H1 (cell line): ENCODE data around the gene OTOL1.

Experiments
- CHD2 ChIP-seq: IDR thresholded peaks from 2 replicates; pipeline ENCODE4 v1.6.1; 2012; ENCODE audit warnings: low read length, improper control_type of control experiment
- EGR1 ChIP-seq: IDR thresholded peaks from 2 replicates; pipeline ENCODE4 v1.6.1; 2011; ENCODE audit warnings: low read depth, low read length, borderline replicate concordance
- EP300 ChIP-seq, 2 experiments: IDR thresholded peaks; 1 replicate in 1 of 2; 2 replicates in 1 of 2; pipeline ENCODE4 v1.6.1; 2011 to 2012; ENCODE audit warnings: low read depth in 2 of 2, low read length in 2 of 2, mild to moderate bottlenecking in 2 of 2, borderline replicate concordance in 1 of 2, inconsistent platforms in 1 of 2, moderate library complexity in 1 of 2
- GABPA ChIP-seq: IDR thresholded peaks from 2 replicates; pipeline ENCODE4 v1.6.1; 2011; ENCODE audit warnings: mild to moderate bottlenecking, low read length, moderate library complexity, borderline replicate concordance; ENCODE audit not compliant: insufficient read depth
- HDAC2 ChIP-seq, 2 experiments: fragments of 300-600 bp in 1 of 2; sonication (generic) in 1 of 2; IDR thresholded peaks; 2 replicates each; pipeline ENCODE4 v1.6.1; 2011 to 2012; ENCODE audit warnings: low read depth in 2 of 2, low read length in 2 of 2, mild to moderate bottlenecking in 2 of 2, moderate library complexity in 2 of 2, borderline replicate concordance in 1 of 2, inconsistent platforms in 1 of 2
- NANOG ChIP-seq: IDR thresholded peaks from 2 replicates; pipeline ENCODE4 v1.6.1; 2011; ENCODE audit warnings: low read length, low read depth, mild to moderate bottlenecking, inconsistent platforms; ENCODE audit not compliant: insufficient read depth, poor library complexity, severe bottlenecking
- POLR2A ChIP-seq, 2 experiments: IDR thresholded peaks; 1 replicate in 1 of 2; 2 replicates in 1 of 2; pipeline ENCODE4 v1.6.1; 2011; ENCODE audit warnings: low read depth in 2 of 2, low read length in 2 of 2, mild to moderate bottlenecking in 2 of 2; ENCODE audit errors: control extremely low read depth in 1 of 2
- TAF1 ChIP-seq: IDR thresholded peaks from 2 replicates; pipeline ENCODE4 v1.6.1; 2011; ENCODE audit warnings: mild to moderate bottlenecking, low read depth, low read length
- TF ChIP-seq, protein P1 (sequence below), 3 experiments: IDR thresholded peaks; 1 replicate in 2 of 3; 2 replicates in 1 of 3; pipeline versions ENCODE4 v1.5.1 to v1.6.1; 2011; ENCODE audit warnings: low read length in 3 of 3, mild to moderate bottlenecking in 3 of 3, inconsistent platforms in 2 of 3, low read depth in 1 of 3, moderate library complexity in 1 of 3; ENCODE audit not compliant: insufficient read depth in 1 of 3; ENCODE audit errors: control extremely low read depth in 1 of 3
- TF ChIP-seq, protein P2 (sequence below): IDR thresholded peaks from 2 replicates; pipeline ENCODE4 v1.6.1; 2012; ENCODE audit warnings: inconsistent platforms

DNA sequence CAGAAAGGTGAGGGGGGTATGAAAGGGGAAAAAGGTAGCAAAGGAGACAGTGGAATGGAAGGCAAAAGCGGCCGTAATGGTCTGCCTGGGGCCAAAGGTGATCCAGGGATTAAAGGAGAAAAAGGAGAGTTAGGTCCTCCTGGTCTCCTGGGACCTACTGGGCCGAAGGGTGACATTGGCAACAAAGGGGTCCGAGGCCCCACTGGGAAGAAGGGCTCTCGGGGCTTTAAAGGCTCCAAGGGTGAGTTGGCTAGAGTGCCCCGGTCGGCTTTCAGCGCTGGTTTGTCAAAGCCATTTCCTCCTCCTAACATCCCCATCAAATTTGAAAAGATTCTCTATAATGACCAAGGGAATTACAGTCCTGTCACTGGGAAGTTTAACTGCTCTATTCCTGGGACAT, 6.7 kb downstream of the OTOL1 start:
- TF ChIP-seq, protein P1, sequence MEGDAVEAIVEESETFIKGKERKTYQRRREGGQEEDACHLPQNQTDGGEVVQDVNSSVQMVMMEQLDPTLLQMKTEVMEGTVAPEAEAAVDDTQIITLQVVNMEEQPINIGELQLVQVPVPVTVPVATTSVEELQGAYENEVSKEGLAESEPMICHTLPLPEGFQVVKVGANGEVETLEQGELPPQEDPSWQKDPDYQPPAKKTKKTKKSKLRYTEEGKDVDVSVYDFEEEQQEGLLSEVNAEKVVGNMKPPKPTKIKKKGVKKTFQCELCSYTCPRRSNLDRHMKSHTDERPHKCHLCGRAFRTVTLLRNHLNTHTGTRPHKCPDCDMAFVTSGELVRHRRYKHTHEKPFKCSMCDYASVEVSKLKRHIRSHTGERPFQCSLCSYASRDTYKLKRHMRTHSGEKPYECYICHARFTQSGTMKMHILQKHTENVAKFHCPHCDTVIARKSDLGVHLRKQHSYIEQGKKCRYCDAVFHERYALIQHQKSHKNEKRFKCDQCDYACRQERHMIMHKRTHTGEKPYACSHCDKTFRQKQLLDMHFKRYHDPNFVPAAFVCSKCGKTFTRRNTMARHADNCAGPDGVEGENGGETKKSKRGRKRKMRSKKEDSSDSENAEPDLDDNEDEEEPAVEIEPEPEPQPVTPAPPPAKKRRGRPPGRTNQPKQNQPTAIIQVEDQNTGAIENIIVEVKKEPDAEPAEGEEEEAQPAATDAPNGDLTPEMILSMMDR (IDR thresholded peaks at IDR 0.05; ENCODE audit: control extremely low read depth in 1 of 3, insufficient read depth in 1 of 3, low read depth in 1 of 3, low read length in 3 of 3), result no peak
- TF ChIP-seq EP300 (IDR thresholded peaks at IDR 0.05; ENCODE audit: borderline replicate concordance in 1 of 2, low read depth in 2 of 2, low read length in 2 of 2), result no peak
- TF ChIP-seq GABPA, result no peak
- no peak for TF ChIP-seq CHD2
- TF ChIP-seq HDAC2 (IDR thresholded peaks at IDR 0.05; ENCODE audit: borderline replicate concordance in 1 of 2, low read depth in 2 of 2, low read length in 2 of 2), result no peak
- TF ChIP-seq EGR1, result no peak
- TF ChIP-seq TAF1, result no peak
- TF ChIP-seq, protein P2, sequence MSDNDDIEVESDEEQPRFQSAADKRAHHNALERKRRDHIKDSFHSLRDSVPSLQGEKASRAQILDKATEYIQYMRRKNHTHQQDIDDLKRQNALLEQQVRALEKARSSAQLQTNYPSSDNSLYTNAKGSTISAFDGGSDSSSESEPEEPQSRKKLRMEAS, result no peak
- TF ChIP-seq POLR2A (IDR thresholded peaks at IDR 0.05; ENCODE audit: control extremely low read depth in 1 of 2, low read depth in 2 of 2, low read length in 2 of 2), result no peak
- no peak for TF ChIP-seq NANOG
